Keratinocyte (primary cell): ENCODE results near the gene ZW10. TPM values are rescaled to one million over a fixed set of nuclear protein-coding genes. Genes with fewer than 3 reads are reported as not detected.
A peak's percentile ranks its signal among the peaks of the same experiment; 100 is the strongest.

ENCODE experiments used
- DNase-seq: peaks from one replicate; pipeline ENCODE4 v3.0.0-alpha.2; 2011; ENCODE audit warnings: low read depth, missing footprints, low spot score
- FAIRE-seq: peaks from 2 replicates; lab custom pipeline; 2011; peaks lifted over from hg19 to GRCh38; lab: Jason Lieb, UNC
- H2AFZ ChIP-seq: 2 replicates; pipeline ENCODE4 v1.6.0; 2012; ENCODE audit warnings: low read length, control low read depth, inconsistent platforms; ENCODE audit not compliant: control insufficient read depth
- H3K27ac ChIP-seq: 2 replicates; pipeline ENCODE4 v1.5.1; 2011; ENCODE audit warnings: low read length; ENCODE audit not compliant: control insufficient read depth, insufficient read depth
- H3K27me3 ChIP-seq: 3 replicates; pipeline ENCODE4 v1.6.0; 2011; ENCODE audit warnings: low read length; ENCODE audit not compliant: control insufficient read depth, insufficient read depth; ENCODE audit errors: extremely low read depth
- H3K36me3 ChIP-seq, 2 experiments: 2 replicates in 1 of 2; 3 replicates in 1 of 2; pipeline ENCODE4 v1.5.1; 2011; ENCODE audit warnings: low read length in 2 of 2, mild to moderate bottlenecking in 1 of 2; ENCODE audit not compliant: control insufficient read depth in 2 of 2, insufficient read depth in 2 of 2; ENCODE audit errors: extremely low read depth in 1 of 2
- H3K4me1 ChIP-seq: 3 replicates; pipeline ENCODE4 v1.5.1; 2011; ENCODE audit warnings: low read length; ENCODE audit not compliant: control insufficient read depth, insufficient read depth; ENCODE audit errors: extremely low read depth
- H3K4me2 ChIP-seq: 3 replicates; pipeline ENCODE4 v1.6.0; 2011; ENCODE audit warnings: low read depth, low read length; ENCODE audit not compliant: control insufficient read depth, insufficient read depth; ENCODE audit errors: extremely low read depth
- H3K4me3 ChIP-seq, 3 experiments: fragments of 200-600 bp in 1 of 3; sonication (generic) in 1 of 3; 2 replicates in 2 of 3; 3 replicates in 1 of 3; pipeline ENCODE4 v1.5.1; 2011 to 2016; ENCODE audit warnings: low read length in 3 of 3, mild to moderate bottlenecking in 3 of 3, control low read depth in 2 of 3, inconsistent platforms in 1 of 3, low read depth in 1 of 3, mixed read lengths in 1 of 3, mixed run types in 1 of 3, moderate library complexity in 1 of 3; ENCODE audit not compliant: control insufficient read depth in 2 of 3, insufficient read depth in 2 of 3; ENCODE audit errors: extremely low read depth in 1 of 3
- H3K79me2 ChIP-seq: 2 replicates; pipeline ENCODE4 v1.6.0; 2012; ENCODE audit warnings: low read length; ENCODE audit not compliant: control insufficient read depth, insufficient read depth
- H3K9ac ChIP-seq: 3 replicates; pipeline ENCODE4 v1.6.0; 2011; ENCODE audit warnings: low read length; ENCODE audit not compliant: control insufficient read depth, insufficient read depth; ENCODE audit errors: extremely low read depth
- H3K9me1 ChIP-seq: 3 replicates; pipeline ENCODE4 v1.6.0; 2011; ENCODE audit warnings: low read length; ENCODE audit not compliant: control insufficient read depth, insufficient read depth; ENCODE audit errors: extremely low read depth
- H3K9me3 ChIP-seq: 2 replicates; pipeline ENCODE4 v1.5.1; 2012; ENCODE audit warnings: low read depth, low read length; ENCODE audit not compliant: control insufficient read depth
- H4K20me1 ChIP-seq: 3 replicates; pipeline ENCODE4 v1.6.0; 2011; ENCODE audit warnings: low read length; ENCODE audit not compliant: control insufficient read depth, insufficient read depth; ENCODE audit errors: extremely low read depth
- EZH2 ChIP-seq: IDR thresholded peaks from one replicate; pipeline ENCODE4 v1.6.1; 2012; ENCODE audit warnings: inconsistent platforms, mild to moderate bottlenecking, low read length, moderate library complexity
- dilution Hi-C: fragments of 300-500 bp; cut with MboI; formaldehyde crosslinking; loops from one replicate; pipeline ENCODE4 v1.7.0; 2020; ENCODE audit warnings: low sequenced_read_pairs; ENCODE audit not compliant: extremely low pct_ligation_motif_present
- polyA plus RNA-seq, 5 experiments: library from polyadenylated mRNA; depleted of rRNA in 3 of 5; stranded (reverse) in 3 of 5; stranded (forward) in 1 of 5; unstranded in 1 of 5; fragments of >200 nt; gene quantifications; 1 replicate in 1 of 5; 2 replicates in 3 of 5; 3 replicates in 1 of 5; pipeline versions ENCODE4 v1.2.1 to v1.2.3, GENCODE V29; 2011 to 2012; ENCODE audit warnings: missing spikeins in 2 of 5, low read depth in 1 of 5, low replicate concordance in 1 of 5
- TF ChIP-seq, protein P1 (sequence below), 3 experiments: IDR thresholded peaks in 1 of 3; conservative IDR thresholded peaks in 1 of 3; optimal IDR thresholded peaks in 1 of 3; 2 replicates in 2 of 3; 3 replicates in 1 of 3; pipeline versions ENCODE3 to v1.5.1; 2011; ENCODE audit warnings: low read length in 3 of 3, mild to moderate bottlenecking in 3 of 3, moderate library complexity in 2 of 3, control low read depth in 1 of 3, inconsistent platforms in 1 of 3; ENCODE audit not compliant: insufficient read depth in 2 of 3; ENCODE audit errors: extremely low read depth in 1 of 3

Gene ZW10
- polyA plus RNA-seq, 1 donor (not counting 4 experiments of a cell fraction or from before 2014, with no cell fraction given): 21.3 TPM

DNA sequence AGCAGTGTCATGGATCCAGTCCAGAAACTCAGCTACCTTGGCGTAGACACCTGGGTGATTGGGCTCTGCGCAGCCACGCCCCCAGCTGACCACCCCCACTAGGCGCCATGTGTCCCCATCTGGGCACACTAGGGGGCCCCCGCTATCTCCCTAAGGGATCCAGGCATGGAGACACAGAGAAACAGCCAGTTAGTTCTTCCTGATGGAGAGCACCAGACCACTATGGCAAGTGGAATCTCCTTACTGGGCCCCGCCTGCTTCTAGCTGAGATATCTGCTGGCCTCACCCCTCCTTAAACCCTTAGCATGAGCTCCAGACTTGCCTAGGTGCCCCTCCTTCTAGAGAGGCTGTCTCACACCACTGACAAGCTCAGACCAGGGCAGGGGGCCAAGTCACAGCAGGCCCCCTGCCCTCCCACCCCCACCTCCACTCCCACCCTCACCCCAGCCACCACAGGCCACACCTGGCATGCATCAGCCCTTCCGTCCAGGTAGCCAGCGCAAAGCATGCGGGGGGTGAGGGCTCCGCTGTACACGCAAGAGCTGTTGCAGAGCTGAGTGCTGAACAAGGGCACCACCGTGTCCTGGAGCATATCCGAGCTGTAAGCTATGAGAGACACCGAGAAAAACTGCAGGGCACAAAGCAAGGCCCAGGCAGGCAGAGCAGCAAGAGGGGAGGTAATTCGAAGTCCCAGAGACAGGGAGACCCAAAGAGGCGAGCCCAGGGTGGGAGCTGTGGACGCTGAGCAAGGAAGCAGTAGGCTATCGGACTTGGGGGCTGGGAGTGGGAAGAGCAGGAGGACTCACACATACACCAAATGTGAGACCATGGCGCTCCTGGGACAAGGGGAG, 83.5 kb downstream of the ZW10 start:
- Histone ChIP-seq H3K27me3 (no peaks in the 10 kb centered on the region), H3K9me1 (no peaks in the 10 kb centered on the region), H3K9ac (peak overlapping the region; percentile 68), H3K4me1 (peaks cover 13% of the 10 kb centered on the region), H3K79me2 (no peaks in the 10 kb centered on the region), H2AFZ (peak overlapping the region; percentile 71), H3K4me3 (no peak overlapping the region), H3K9me3 (no peaks in the 10 kb centered on the region), H3K27ac (peak overlapping the region; percentile 67), H4K20me1 (no peaks in the 10 kb centered on the region), H3K36me3 (no peaks in the 10 kb centered on the region), H3K4me2 (peak overlapping the region; percentile 1)
- DNase-seq (no peak), FAIRE-seq (no peak)
- TF ChIP-seq, protein P1, sequence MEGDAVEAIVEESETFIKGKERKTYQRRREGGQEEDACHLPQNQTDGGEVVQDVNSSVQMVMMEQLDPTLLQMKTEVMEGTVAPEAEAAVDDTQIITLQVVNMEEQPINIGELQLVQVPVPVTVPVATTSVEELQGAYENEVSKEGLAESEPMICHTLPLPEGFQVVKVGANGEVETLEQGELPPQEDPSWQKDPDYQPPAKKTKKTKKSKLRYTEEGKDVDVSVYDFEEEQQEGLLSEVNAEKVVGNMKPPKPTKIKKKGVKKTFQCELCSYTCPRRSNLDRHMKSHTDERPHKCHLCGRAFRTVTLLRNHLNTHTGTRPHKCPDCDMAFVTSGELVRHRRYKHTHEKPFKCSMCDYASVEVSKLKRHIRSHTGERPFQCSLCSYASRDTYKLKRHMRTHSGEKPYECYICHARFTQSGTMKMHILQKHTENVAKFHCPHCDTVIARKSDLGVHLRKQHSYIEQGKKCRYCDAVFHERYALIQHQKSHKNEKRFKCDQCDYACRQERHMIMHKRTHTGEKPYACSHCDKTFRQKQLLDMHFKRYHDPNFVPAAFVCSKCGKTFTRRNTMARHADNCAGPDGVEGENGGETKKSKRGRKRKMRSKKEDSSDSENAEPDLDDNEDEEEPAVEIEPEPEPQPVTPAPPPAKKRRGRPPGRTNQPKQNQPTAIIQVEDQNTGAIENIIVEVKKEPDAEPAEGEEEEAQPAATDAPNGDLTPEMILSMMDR (optimal IDR thresholded peaks at IDR 0.05 in 1 of 3, IDR thresholded peaks at IDR 0.05 in 1 of 3, conservative IDR thresholded peaks at IDR 0.05 in 1 of 3; ENCODE audit: extremely low read depth in 1 of 3, insufficient read depth in 2 of 3, low read length in 3 of 3): no peak
- no peak for TF ChIP-seq EZH2
- dilution Hi-C loops: no loop called here

DNA sequence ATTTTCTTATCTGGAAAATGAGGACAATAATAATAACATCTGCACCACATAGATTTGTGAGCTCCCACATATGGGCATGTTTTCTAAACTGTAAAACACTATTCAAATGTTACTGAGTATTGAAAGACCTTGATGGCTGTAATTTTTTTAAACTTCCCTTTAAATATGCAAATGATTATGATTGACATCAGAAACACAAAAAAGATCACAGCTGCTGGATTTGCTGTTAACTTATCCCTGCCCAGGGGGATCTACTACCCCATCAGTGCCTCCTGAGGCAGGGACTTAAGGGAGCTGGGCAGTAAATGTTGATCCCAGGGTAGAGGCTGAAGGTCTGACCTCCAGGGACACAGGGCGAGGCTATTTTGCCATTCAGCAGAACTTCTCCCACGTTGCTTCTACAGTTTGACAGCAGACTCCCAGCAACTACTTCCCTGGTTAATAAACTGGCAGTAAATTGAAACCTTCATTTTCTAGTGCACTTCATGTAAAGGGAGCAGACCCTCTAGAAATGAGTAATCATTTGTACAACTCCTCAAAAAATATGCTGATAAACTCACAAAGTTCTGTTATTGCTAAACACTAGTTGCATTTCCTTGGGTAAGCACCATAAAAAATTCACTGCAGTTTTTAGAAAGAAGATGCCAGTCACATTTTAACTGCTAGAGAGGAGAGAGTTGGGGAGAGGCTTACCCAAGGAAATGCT, 87.7 kb downstream of the ZW10 start:
- no peak for TF ChIP-seq EZH2
- TF ChIP-seq, protein P1 (optimal IDR thresholded peaks at IDR 0.05 in 1 of 3, IDR thresholded peaks at IDR 0.05 in 1 of 3, conservative IDR thresholded peaks at IDR 0.05 in 1 of 3; ENCODE audit: extremely low read depth in 1 of 3, insufficient read depth in 2 of 3, low read length in 3 of 3): no peak
- Histone ChIP-seq H3K79me2 (no peaks in the 10 kb centered on the region), H4K20me1 (no peaks in the 10 kb centered on the region), H3K36me3 (no peaks in the 10 kb centered on the region), H3K4me1 (peaks cover 7% of the 10 kb centered on the region), H3K4me3 (no peak overlapping the region), H3K9me3 (no peaks in the 10 kb centered on the region), H3K4me2 (no peak overlapping the region), H3K9me1 (no peaks in the 10 kb centered on the region), H3K27me3 (peaks cover 5% of the 10 kb centered on the region), H3K27ac (no peak overlapping the region), H2AFZ (no peak overlapping the region), H3K9ac (no peak overlapping the region)
- dilution Hi-C loops: no loop called here
- FAIRE-seq (no peak), DNase-seq (no peak)
